Measurements from ENCODE around the gene MEAK7. TPM values are rescaled to one million over a fixed set of nuclear protein-coding genes. Genes with fewer than 3 reads are reported as not detected.

The MEAK7 gene
- total RNA-seq, 4 donors from 2014 or later: 7.4 to 54.3 (median 47.0) TPM

DNA sequence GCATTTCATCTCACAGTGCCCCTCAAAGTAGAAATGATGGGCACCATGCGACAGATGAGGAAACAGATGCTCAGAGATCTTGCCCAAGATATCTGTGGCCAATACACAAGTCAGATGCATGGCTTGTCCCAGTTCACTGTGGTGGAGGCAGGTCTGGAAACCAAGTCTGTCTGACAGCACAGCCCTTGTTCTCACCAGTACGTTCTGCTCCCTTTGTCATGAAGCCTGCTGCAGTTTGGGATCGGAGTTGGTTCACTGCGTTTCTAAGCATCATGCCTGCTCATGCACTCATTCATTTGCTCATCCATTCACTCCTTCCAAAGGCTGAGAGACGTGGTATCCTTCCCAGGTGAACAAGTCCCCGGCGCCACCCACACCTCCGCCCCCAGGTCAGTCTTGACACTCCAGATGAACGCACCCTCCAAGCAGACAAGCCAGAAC is 27.2 kb upstream of the MEAK7 start:
- H3K36me3 ChIP-seq: no peaks in the 10 kb centered on the region
- no peak overlapping the region for H3K4me3 ChIP-seq
- DNase-seq: no peak
- no peaks in the 10 kb centered on the region for H3K9me3 ChIP-seq
- H3K27me3 ChIP-seq: no peaks in the 10 kb centered on the region
- TF ChIP-seq POLR2A (IDR thresholded peaks at IDR 0.05): no peak
- TF ChIP-seq, protein P1, sequence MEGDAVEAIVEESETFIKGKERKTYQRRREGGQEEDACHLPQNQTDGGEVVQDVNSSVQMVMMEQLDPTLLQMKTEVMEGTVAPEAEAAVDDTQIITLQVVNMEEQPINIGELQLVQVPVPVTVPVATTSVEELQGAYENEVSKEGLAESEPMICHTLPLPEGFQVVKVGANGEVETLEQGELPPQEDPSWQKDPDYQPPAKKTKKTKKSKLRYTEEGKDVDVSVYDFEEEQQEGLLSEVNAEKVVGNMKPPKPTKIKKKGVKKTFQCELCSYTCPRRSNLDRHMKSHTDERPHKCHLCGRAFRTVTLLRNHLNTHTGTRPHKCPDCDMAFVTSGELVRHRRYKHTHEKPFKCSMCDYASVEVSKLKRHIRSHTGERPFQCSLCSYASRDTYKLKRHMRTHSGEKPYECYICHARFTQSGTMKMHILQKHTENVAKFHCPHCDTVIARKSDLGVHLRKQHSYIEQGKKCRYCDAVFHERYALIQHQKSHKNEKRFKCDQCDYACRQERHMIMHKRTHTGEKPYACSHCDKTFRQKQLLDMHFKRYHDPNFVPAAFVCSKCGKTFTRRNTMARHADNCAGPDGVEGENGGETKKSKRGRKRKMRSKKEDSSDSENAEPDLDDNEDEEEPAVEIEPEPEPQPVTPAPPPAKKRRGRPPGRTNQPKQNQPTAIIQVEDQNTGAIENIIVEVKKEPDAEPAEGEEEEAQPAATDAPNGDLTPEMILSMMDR (IDR thresholded peaks at IDR 0.05): no peak
- no peaks in the 10 kb centered on the region for H3K4me1 ChIP-seq
- peak overlapping the region in 2 of 4 donors; percentile 47 to 69 for H3K27ac ChIP-seq

DNA sequence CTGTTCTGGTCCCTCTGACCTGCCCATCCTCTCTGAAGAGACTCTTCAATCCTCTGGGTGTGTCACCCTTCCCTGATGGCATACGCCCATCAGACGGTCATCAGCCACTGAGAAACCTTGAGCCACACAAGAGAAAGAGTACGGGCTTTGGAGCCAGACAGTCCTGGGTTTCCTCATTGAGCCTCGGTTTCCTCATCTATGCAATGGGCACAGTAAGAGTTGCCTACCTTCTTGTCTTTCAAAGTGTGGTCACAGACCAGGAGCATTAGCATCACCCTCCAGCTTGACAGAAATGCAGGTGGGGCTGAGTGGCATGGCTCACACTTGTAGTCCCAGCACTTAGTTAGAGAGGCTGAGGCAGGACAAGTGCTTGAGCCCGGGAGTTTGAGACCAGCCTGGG is 26.1 kb upstream of the MEAK7 start:
- Histone ChIP-seq H3K4me1 (no peaks in the 10 kb centered on the region), H3K27me3 (no peaks in the 10 kb centered on the region), H3K4me3 (no peak overlapping the region), H3K9me3 (no peaks in the 10 kb centered on the region), H3K27ac (no peak overlapping the region), H3K36me3 (no peaks in the 10 kb centered on the region)
- TF ChIP-seq POLR2A (IDR thresholded peaks at IDR 0.05): no peak
- TF ChIP-seq, protein P1 (IDR thresholded peaks at IDR 0.05): no peak
- no peak for DNase-seq

DNA sequence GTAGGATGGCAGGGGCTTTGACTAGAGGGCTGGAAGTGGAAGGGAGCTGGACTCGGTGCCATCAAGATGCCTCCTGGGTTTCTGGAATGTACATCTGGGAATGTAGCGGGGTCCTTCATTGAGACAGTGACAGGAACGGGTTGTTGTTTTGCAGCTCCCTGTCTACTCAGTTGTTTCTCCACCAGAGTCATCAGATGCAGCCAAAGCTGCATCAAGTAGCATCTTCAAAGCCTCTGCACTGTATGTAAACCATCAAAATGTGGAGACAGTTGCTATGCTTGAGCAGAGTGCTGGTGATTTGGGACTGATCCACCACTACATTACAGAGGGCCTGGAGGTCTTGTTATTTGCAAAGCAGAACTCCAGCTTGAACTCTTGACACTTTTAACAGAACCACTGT is 25.1 kb upstream of the MEAK7 start:
- Histone ChIP-seq H3K4me1 (no peaks in the 10 kb centered on the region), H3K9me3 (no peaks in the 10 kb centered on the region), H3K27me3 (no peaks in the 10 kb centered on the region), H3K4me3 (no peak overlapping the region), H3K27ac (no peak overlapping the region), H3K36me3 (no peaks in the 10 kb centered on the region)
- no peak for DNase-seq
- TF ChIP-seq POLR2A (IDR thresholded peaks at IDR 0.05): no peak
- TF ChIP-seq, protein P1 (IDR thresholded peaks at IDR 0.05): no peak

DNA sequence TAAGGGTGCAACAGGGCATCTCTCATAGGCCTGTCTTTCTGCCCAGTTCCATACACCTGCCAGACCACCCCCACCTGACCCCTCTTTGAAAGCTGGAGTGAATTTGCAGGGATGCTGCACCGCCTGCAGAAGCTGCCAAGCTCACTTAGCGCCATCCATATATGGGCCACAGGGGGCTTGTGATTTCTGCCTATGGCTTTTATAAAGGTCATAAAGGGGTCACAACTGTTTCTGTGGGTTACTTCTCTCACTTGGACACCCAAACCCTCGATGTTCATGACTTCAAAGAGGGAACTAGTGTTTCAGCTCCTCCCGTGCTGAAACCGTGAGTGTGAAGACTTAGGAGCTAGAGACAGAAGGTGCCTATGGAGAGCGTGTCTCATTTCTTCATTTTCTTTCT is 23.9 kb upstream of the MEAK7 start:
- no peak for TF ChIP-seq POLR2A (IDR thresholded peaks at IDR 0.05)
- TF ChIP-seq, protein P1 (IDR thresholded peaks at IDR 0.05): no peak
- Histone ChIP-seq H3K27me3 (no peaks in the 10 kb centered on the region), H3K4me3 (no peak overlapping the region), H3K9me3 (no peaks in the 10 kb centered on the region), H3K36me3 (no peaks in the 10 kb centered on the region), H3K27ac (no peak overlapping the region), H3K4me1 (no peaks in the 10 kb centered on the region)
- DNase-seq: no peak

DNA sequence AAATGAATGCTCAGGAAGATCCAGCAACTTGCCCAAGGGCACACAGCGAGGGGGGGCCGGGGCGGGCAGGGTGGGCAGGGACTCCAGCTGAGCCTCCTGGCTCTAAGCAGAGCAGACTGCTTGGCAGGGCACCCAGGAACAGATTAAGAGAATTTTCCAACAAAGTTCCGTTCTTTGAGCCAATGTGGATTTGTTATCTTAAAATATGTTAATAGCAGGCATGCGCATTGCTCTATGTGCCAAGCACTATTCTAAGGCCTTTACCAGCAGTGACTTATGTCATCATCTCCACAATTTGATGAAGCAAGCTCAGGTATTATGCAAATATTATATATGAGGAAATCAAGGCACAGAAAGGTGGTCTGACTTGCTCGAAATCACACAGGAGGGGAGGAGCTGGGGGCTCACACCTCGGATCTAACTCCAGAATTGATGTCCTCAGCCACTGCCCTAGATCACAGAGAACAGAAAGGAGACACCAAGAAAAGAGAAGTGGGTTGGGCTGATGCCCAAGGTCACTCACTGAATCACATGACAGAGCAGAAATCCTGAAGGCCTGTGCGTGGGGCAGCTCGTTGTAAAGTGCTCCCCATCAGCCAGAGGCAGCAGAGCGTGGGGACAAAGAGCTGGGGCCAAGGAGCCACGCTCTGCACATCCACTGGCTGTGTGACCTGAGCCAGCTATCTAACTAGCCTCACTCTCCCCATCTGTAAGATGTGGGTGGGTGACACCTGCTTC is 23.2 kb upstream of the MEAK7 start:
- H3K27ac ChIP-seq: peak overlapping the region in 2 of 4 donors; percentile 5 to 17

More for the DNA sequence above, 23.2 kb upstream of the MEAK7 start:
- H3K27me3 ChIP-seq: no peaks in the 10 kb centered on the region
- no peak for TF ChIP-seq POLR2A (IDR thresholded peaks at IDR 0.05)
- TF ChIP-seq, protein P1 (IDR thresholded peaks at IDR 0.05): no peak
- H3K9me3 ChIP-seq: no peaks in the 10 kb centered on the region
- H3K36me3 ChIP-seq: no peaks in the 10 kb centered on the region
- H3K4me1 ChIP-seq: no peaks in the 10 kb centered on the region
- H3K4me3 ChIP-seq: no peak overlapping the region
- DNase-seq: no peak

All from Peyer's patch (tissue), 4 donors.